BE2C (cell line): ENCODE measurements around the gene BRD7.

Source experiments
- DNase-seq: peaks from one replicate; pipeline ENCODE4 v3.0.0-alpha.2; 2020
- H3K27me3 ChIP-seq: fragments of 250-450 bp; sonication (Bioruptor Pico); 2 replicates; pipeline ENCODE4 v1.5.1; 2020; ENCODE audit warnings: mild to moderate bottlenecking
- H3K36me3 ChIP-seq: fragments of 250-450 bp; sonication (Bioruptor Pico); 2 replicates; pipeline ENCODE4 v1.5.1; 2020; ENCODE audit warnings: mild to moderate bottlenecking
- H3K4me1 ChIP-seq: fragments of 250-450 bp; sonication (Bioruptor Pico); 2 replicates; pipeline ENCODE4 v1.5.1; 2020
- H3K4me3 ChIP-seq: 2 replicates; pipeline ENCODE4 v1.5.1; 2011; ENCODE audit warnings: low read depth, low read length
- H3K9me3 ChIP-seq: fragments of 250-450 bp; sonication (Bioruptor Pico); 2 replicates; pipeline ENCODE4 v1.5.1; 2020
- CTCF ChIP-seq: IDR thresholded peaks from 2 replicates; pipeline ENCODE4 v1.5.1; 2012; ENCODE audit warnings: mild to moderate bottlenecking, low read depth, low read length

The BRD7 gene

GRCh38 chr16:50310308-50311133 lies 58.3 kb downstream of the BRD7 start:
- H3K9me3 ChIP-seq, result no peaks in the 10 kb centered on the region
- no peak overlapping the region for H3K4me3 ChIP-seq
- no peak for TF ChIP-seq CTCF
- H3K36me3 ChIP-seq, result peaks cover 25% of the 10 kb centered on the region
- peaks cover 10% of the 10 kb centered on the region for H3K4me1 ChIP-seq
- H3K27me3 ChIP-seq, result no peaks in the 10 kb centered on the region
- DNase-seq, result no peak

GRCh38 chr16:50309527-50310307 lies 59.1 kb downstream of the BRD7 start:
- Histone ChIP-seq H3K36me3 (peaks cover 17% of the 10 kb centered on the region), H3K4me3 (no peak overlapping the region), H3K9me3 (no peaks in the 10 kb centered on the region), H3K27me3 (no peaks in the 10 kb centered on the region), H3K4me1 (peaks cover 10% of the 10 kb centered on the region)
- no peak for TF ChIP-seq CTCF
- peak; percentile 60 for DNase-seq

- peaks cover 12% of the 10 kb centered on the region for H3K36me3 ChIP-seq
- TF ChIP-seq CTCF, result no peak
- no peaks in the 10 kb centered on the region for H3K27me3 ChIP-seq
- peaks cover 10% of the 10 kb centered on the region for H3K4me1 ChIP-seq
- DNase-seq, result no peak
- H3K4me3 ChIP-seq, result no peak overlapping the region
- no peaks in the 10 kb centered on the region for H3K9me3 ChIP-seq
Measured at GRCh38 chr16:50309156-50309526, 59.6 kb downstream of the BRD7 start.

GRCh38 chr16:50308237-50308965 lies 60.4 kb downstream of the BRD7 start:
- no peak for TF ChIP-seq CTCF
- H3K4me3 ChIP-seq, result no peak overlapping the region
- H3K4me1 ChIP-seq, result peaks cover 10% of the 10 kb centered on the region
- H3K27me3 ChIP-seq, result no peaks in the 10 kb centered on the region
- DNase-seq, result no peak
- H3K9me3 ChIP-seq, result no peaks in the 10 kb centered on the region
- peaks cover 6% of the 10 kb centered on the region; the same call in 1 of the 2 replicates for H3K36me3 ChIP-seq

GRCh38 chr16:50306287-50306686 lies 62.5 kb downstream of the BRD7 start:
- DNase-seq, result no peak
- Histone ChIP-seq H3K9me3 (no peaks in the 10 kb centered on the region), H3K4me3 (no peak overlapping the region), H3K27me3 (no peaks in the 10 kb centered on the region), H3K36me3 (no peaks in the 10 kb centered on the region), H3K4me1 (peaks cover 10% of the 10 kb centered on the region)
- TF ChIP-seq CTCF, result no peak
